Keratinocyte (primary cell): Measurements from ENCODE around the gene DSCAM. TPM values are rescaled to one million over a fixed set of nuclear protein-coding genes. Genes with fewer than 3 reads are reported as not detected.

Experiments used
- DNase-seq: peaks from one replicate; pipeline ENCODE4 v3.0.0-alpha.2; 2011; ENCODE audit warnings: low read depth, missing footprints, low spot score
- FAIRE-seq: peaks from 2 replicates; lab custom pipeline; 2011; peaks lifted over from hg19 to GRCh38; lab: Jason Lieb, UNC
- H2AFZ ChIP-seq: 2 replicates; pipeline ENCODE4 v1.6.0; 2012; ENCODE audit warnings: low read length, control low read depth, inconsistent platforms; ENCODE audit not compliant: control insufficient read depth
- H3K27ac ChIP-seq: 2 replicates; pipeline ENCODE4 v1.5.1; 2011; ENCODE audit warnings: low read length; ENCODE audit not compliant: control insufficient read depth, insufficient read depth
- H3K27me3 ChIP-seq: 3 replicates; pipeline ENCODE4 v1.6.0; 2011; ENCODE audit warnings: low read length; ENCODE audit not compliant: control insufficient read depth, insufficient read depth; ENCODE audit errors: extremely low read depth
- H3K36me3 ChIP-seq, 2 experiments: 2 replicates in 1 of 2; 3 replicates in 1 of 2; pipeline ENCODE4 v1.5.1; 2011; ENCODE audit warnings: low read length in 2 of 2, mild to moderate bottlenecking in 1 of 2; ENCODE audit not compliant: control insufficient read depth in 2 of 2, insufficient read depth in 2 of 2; ENCODE audit errors: extremely low read depth in 1 of 2
- H3K4me1 ChIP-seq: 3 replicates; pipeline ENCODE4 v1.5.1; 2011; ENCODE audit warnings: low read length; ENCODE audit not compliant: control insufficient read depth, insufficient read depth; ENCODE audit errors: extremely low read depth
- H3K4me2 ChIP-seq: 3 replicates; pipeline ENCODE4 v1.6.0; 2011; ENCODE audit warnings: low read depth, low read length; ENCODE audit not compliant: control insufficient read depth, insufficient read depth; ENCODE audit errors: extremely low read depth
- H3K4me3 ChIP-seq, 3 experiments: fragments of 200-600 bp in 1 of 3; sonication (generic) in 1 of 3; 2 replicates in 2 of 3; 3 replicates in 1 of 3; pipeline ENCODE4 v1.5.1; 2011 to 2016; ENCODE audit warnings: low read length in 3 of 3, mild to moderate bottlenecking in 3 of 3, control low read depth in 2 of 3, inconsistent platforms in 1 of 3, low read depth in 1 of 3, mixed read lengths in 1 of 3, mixed run types in 1 of 3, moderate library complexity in 1 of 3; ENCODE audit not compliant: control insufficient read depth in 2 of 3, insufficient read depth in 2 of 3; ENCODE audit errors: extremely low read depth in 1 of 3
- H3K79me2 ChIP-seq: 2 replicates; pipeline ENCODE4 v1.6.0; 2012; ENCODE audit warnings: low read length; ENCODE audit not compliant: control insufficient read depth, insufficient read depth
- H3K9ac ChIP-seq: 3 replicates; pipeline ENCODE4 v1.6.0; 2011; ENCODE audit warnings: low read length; ENCODE audit not compliant: control insufficient read depth, insufficient read depth; ENCODE audit errors: extremely low read depth
- H3K9me1 ChIP-seq: 3 replicates; pipeline ENCODE4 v1.6.0; 2011; ENCODE audit warnings: low read length; ENCODE audit not compliant: control insufficient read depth, insufficient read depth; ENCODE audit errors: extremely low read depth
- H3K9me3 ChIP-seq: 2 replicates; pipeline ENCODE4 v1.5.1; 2012; ENCODE audit warnings: low read depth, low read length; ENCODE audit not compliant: control insufficient read depth
- H4K20me1 ChIP-seq: 3 replicates; pipeline ENCODE4 v1.6.0; 2011; ENCODE audit warnings: low read length; ENCODE audit not compliant: control insufficient read depth, insufficient read depth; ENCODE audit errors: extremely low read depth
- EZH2 ChIP-seq: IDR thresholded peaks from one replicate; pipeline ENCODE4 v1.6.1; 2012; ENCODE audit warnings: inconsistent platforms, mild to moderate bottlenecking, low read length, moderate library complexity
- dilution Hi-C: fragments of 300-500 bp; cut with MboI; formaldehyde crosslinking; loops from one replicate; pipeline ENCODE4 v1.7.0; 2020; ENCODE audit warnings: low sequenced_read_pairs; ENCODE audit not compliant: extremely low pct_ligation_motif_present
- polyA plus RNA-seq, 5 experiments: library from polyadenylated mRNA; depleted of rRNA in 3 of 5; stranded (reverse) in 3 of 5; stranded (forward) in 1 of 5; unstranded in 1 of 5; fragments of >200 nt; gene quantifications; 1 replicate in 1 of 5; 2 replicates in 3 of 5; 3 replicates in 1 of 5; pipeline versions ENCODE4 v1.2.1 to v1.2.3, GENCODE V29; 2011 to 2012; ENCODE audit warnings: missing spikeins in 2 of 5, low read depth in 1 of 5, low replicate concordance in 1 of 5
- TF ChIP-seq, protein P1 (sequence below), 3 experiments: IDR thresholded peaks in 1 of 3; conservative IDR thresholded peaks in 1 of 3; optimal IDR thresholded peaks in 1 of 3; 2 replicates in 2 of 3; 3 replicates in 1 of 3; pipeline versions ENCODE3 to v1.5.1; 2011; ENCODE audit warnings: low read length in 3 of 3, mild to moderate bottlenecking in 3 of 3, moderate library complexity in 2 of 3, control low read depth in 1 of 3, inconsistent platforms in 1 of 3; ENCODE audit not compliant: insufficient read depth in 2 of 3; ENCODE audit errors: extremely low read depth in 1 of 3

Gene DSCAM
- polyA plus RNA-seq, 1 donor (not counting 4 experiments of a cell fraction or from before 2014, with no cell fraction given) = 2.1 TPM

DNA sequence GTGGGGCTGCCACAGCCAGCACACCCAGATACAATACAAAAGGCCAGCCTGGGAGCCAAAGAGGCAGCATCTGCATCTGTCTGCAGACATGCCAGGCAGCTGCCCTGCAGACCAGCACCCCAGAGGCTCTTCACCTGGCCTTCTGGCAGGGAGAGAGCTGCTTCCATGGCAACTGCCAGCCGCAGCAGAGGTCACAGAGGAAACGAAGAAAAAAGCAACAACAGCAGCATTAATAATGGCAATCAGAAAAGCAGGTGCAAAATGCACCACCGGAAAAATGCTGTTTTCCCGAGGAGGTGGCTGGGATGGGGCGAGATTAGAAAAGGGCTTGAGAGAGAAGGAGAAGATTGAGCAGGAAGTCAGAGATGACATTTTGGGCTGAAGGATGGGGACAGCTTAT lies 670.2 kb downstream of the DSCAM start:
- Histone ChIP-seq H4K20me1 (no peaks in the 10 kb centered on the region), H3K4me2 (no peak overlapping the region), H3K9ac (no peak overlapping the region), H3K27ac (no peak overlapping the region), H3K79me2 (no peaks in the 10 kb centered on the region), H3K4me3 (no peak overlapping the region), H3K9me1 (no peaks in the 10 kb centered on the region), H3K9me3 (no peaks in the 10 kb centered on the region), H3K27me3 (no peaks in the 10 kb centered on the region), H3K4me1 (no peaks in the 10 kb centered on the region), H2AFZ (no peak overlapping the region), H3K36me3 (no peaks in the 10 kb centered on the region)
- dilution Hi-C loops = no loop called here
- TF ChIP-seq EZH2 = no peak
- TF ChIP-seq, protein P1, sequence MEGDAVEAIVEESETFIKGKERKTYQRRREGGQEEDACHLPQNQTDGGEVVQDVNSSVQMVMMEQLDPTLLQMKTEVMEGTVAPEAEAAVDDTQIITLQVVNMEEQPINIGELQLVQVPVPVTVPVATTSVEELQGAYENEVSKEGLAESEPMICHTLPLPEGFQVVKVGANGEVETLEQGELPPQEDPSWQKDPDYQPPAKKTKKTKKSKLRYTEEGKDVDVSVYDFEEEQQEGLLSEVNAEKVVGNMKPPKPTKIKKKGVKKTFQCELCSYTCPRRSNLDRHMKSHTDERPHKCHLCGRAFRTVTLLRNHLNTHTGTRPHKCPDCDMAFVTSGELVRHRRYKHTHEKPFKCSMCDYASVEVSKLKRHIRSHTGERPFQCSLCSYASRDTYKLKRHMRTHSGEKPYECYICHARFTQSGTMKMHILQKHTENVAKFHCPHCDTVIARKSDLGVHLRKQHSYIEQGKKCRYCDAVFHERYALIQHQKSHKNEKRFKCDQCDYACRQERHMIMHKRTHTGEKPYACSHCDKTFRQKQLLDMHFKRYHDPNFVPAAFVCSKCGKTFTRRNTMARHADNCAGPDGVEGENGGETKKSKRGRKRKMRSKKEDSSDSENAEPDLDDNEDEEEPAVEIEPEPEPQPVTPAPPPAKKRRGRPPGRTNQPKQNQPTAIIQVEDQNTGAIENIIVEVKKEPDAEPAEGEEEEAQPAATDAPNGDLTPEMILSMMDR (optimal IDR thresholded peaks at IDR 0.05 in 1 of 3, IDR thresholded peaks at IDR 0.05 in 1 of 3, conservative IDR thresholded peaks at IDR 0.05 in 1 of 3; ENCODE audit: extremely low read depth in 1 of 3, insufficient read depth in 2 of 3, low read length in 3 of 3) = no peak
- FAIRE-seq = no peak
- DNase-seq = no peak

GRCh38 chr21:40173816-40174215 lies 673.1 kb downstream of the DSCAM start:
- no peaks in the 10 kb centered on the region for H3K27me3 ChIP-seq
- DNase-seq (no peak), FAIRE-seq (no peak)
- H3K79me2 ChIP-seq = no peaks in the 10 kb centered on the region
- no peak for TF ChIP-seq EZH2
- TF ChIP-seq, protein P1 (optimal IDR thresholded peaks at IDR 0.05 in 1 of 3, IDR thresholded peaks at IDR 0.05 in 1 of 3, conservative IDR thresholded peaks at IDR 0.05 in 1 of 3; ENCODE audit: extremely low read depth in 1 of 3, insufficient read depth in 2 of 3, low read length in 3 of 3) = peak in 1 of 3 experiments; percentile 31
- H3K9ac ChIP-seq = no peak overlapping the region
- no peak overlapping the region for H2AFZ ChIP-seq
- H3K4me2 ChIP-seq = no peak overlapping the region
- dilution Hi-C loops = no loop called here
- no peak overlapping the region for H3K27ac ChIP-seq
- H3K4me1 ChIP-seq = no peaks in the 10 kb centered on the region
- no peaks in the 10 kb centered on the region for H4K20me1 ChIP-seq
- no peaks in the 10 kb centered on the region for H3K9me1 ChIP-seq
- H3K36me3 ChIP-seq = no peaks in the 10 kb centered on the region
- no peaks in the 10 kb centered on the region for H3K9me3 ChIP-seq
- no peak overlapping the region for H3K4me3 ChIP-seq
